NCI-H446 treated with DMSO at 0.1 percent for 48 hours (cell line): ENCODE results near the gene ECHDC1.
"Not testable (repeated sequence)": the region's sequence is repeated elsewhere in the genome, so short reads cannot be mapped to it uniquely, and the experiment has no call there.

ENCODE experiments used
- DNase-seq: peaks from one replicate; lab custom pipeline; 2025; lab: John Stamatoyannopoulos, UW

ECHDC1 gene

DNA sequence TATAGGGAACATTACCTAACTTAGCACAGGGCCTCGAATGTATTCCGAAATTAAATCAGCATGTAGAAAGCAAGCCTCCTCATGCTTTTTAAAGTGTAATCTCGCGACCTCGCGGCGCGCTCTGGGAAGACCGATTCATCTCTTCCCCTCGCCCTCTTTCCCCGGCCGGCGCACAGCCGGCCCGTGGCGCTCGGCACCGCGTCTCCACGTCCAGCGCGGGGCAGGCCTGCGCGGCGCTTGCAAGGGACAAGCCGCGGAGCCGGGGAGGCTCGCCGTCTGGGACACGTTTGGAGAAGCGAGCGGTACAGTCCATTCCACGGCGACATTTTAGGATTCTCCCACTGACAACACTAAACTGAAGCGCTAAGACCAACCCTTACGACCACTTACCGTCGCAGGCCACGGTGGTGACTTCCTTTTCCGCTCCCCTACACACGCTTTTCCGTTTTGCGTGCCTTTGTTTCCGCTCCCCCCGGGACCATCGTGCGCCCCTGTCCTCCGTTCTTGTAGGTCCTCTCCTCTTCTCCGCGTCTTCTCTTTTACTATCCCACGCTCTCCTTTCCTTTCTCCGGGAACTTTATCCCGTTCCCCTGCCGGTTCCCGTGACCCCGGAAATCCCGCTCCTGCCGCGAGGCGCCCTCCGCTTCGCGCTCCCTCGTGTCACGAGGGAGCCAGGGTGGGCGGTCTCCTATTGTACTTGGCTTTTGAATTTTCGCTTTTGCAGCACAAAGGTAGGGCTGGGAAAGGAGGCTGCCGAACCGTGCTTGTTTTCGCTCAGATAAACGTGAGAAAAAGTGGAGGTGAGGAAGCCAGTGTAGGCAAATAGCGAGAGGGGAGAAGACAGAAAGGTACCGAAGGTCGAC lies at the start of gene ECHDC1:
TSS of gene ECHDC1 (minus strand) at position 664 of the 863 bp plus-strand sequence. CDS start 12,581 bp downstream, outside the sequence.
- DNase-seq, result peak; percentile 39

DNA sequence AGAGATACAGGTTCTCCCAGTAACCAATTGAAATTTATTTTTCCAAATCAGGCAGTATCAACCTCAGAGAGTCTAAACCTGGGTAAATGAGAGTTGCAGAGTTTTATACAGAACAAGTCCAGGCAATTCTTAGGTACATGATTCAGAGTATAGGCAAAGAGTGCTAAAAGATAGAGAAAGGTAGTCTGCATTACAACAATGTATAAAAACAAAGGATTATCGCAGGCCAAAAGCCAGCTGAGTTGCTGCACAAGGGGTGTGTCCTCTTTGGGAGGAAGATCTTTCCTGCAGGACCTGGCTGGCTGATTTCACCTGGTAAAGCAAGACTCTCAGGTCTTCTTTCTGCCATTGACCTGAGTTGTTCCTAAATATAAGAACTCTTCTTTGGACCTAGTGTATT lies 48.9 kb upstream of the ECHDC1 start:
- DNase-seq, result no peak

DNA sequence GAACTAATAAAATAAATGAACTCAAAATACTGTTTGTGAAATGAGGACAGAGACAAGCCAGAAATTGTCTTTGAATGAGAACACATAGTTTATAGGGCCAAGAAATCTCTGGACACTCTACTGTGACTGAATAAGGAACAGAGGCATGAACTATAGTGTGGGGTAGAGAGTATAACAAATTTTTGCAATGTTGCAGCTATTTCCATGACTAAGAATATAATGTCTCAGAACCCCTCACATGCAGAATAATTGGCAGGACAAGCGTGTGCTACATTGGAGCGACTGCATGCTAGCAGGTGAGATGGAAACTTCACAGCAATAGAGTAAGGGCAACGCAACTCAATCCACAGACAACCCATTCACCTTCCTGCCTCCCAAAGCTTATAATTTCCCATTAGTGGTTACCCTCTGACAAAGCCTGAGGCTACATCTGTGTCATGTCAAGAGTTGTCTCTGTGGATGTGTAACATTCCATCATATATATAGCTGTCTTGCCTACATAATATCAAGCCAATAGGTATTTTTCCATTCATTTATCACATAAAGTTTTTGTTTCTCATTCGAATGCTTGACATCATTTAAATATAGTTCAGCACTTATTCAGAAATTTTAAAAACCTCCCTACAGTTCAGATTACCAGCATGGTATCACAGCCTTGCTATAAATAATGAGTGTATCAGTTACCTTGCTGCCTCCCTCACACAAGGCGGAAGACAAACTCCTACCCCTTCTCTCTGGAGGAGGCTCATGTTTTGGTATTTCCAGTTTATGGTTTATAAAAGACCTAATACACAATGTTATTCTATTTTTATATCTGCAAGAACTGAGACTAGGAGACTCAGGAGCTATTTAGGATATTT lies 47.9 kb upstream of the ECHDC1 start:
- no peak for DNase-seq

DNA sequence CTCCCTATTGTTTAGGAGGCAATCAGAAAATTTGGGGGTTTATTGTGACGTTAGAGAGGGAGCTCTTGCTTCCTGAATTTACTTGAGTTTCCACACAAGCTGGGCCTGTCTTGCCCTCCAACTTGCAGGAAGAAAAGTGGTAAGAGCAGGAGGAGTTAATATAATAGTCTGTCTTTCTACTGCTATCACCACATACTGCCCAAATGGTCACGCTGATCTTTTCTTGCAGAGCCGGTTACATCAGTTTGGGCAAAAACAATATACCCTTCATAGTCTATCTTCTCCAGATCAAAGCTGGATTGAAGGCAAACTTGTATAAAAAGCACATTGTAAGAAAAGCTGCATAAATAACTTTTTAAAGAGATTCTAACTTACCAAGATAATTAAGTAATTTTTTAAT lies 46.3 kb upstream of the ECHDC1 start:
- no peak for DNase-seq

DNA sequence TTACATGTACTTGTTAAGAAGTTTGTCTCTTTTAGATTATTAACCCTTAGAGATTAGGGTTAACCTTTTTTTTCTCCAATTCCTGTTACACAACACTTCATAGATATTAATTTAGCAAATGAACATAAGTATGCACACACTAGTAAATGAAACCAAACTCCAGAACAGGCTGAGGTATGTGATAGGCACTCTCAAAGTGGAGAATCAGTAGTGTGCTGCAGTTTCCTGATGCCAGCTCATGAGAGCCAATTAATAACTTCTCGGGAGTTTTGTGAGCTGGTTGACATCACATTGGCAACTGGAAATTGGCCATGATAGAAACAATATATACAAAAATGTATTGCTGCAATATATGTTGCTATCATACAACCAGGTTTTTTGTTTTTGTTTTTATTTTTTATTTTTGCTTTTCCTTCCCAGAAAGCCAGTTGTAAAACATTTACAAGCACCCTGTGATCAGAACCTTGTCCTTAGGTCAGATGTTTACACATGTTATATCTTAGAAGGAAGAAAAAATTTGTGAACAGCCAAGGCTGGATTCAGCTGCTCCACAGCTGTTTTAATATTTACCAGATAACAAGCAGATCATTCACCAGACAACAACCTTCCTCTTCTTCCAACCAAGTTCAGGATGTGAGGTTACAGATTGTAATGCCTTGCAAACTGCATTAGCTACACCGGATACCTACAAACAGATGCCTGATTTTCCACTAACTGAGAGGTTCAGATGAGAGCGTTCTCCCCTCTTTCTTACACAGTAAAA lies 42.4 kb upstream of the ECHDC1 start:
- DNase-seq, result no peak

GRCh38 chr6:127384848-127385247 lies 41.4 kb upstream of the ECHDC1 start:
- DNase-seq, result not testable (repeated sequence)

GRCh38 chr6:127383988-127384387 lies 40.6 kb upstream of the ECHDC1 start:
- DNase-seq, result no peak

GRCh38 chr6:127382413-127382812 lies 39.0 kb upstream of the ECHDC1 start:
- DNase-seq, result no peak

GRCh38 chr6:127381384-127381783 lies 38.0 kb upstream of the ECHDC1 start:
- no peak for DNase-seq

DNA sequence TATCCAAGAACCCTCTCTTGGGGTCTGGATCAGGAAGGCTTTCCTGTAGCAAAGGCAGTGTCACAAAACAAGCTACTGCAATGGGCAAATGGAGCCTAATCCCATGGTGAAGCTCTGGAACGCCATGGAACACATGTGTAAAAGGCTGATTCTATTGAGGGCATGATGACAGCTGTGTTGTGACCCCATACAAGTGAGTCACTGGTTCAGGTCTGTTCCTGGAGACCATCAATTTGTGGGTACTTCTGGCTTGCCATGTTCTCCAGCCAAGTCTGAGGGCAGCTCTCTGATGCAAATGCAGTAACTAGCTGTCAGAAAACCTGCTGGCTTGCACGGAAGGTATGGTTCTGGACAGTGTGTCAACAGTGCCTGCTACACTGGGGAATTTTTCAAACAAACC lies 33.3 kb upstream of the ECHDC1 start:
- DNase-seq, result no peak

DNA sequence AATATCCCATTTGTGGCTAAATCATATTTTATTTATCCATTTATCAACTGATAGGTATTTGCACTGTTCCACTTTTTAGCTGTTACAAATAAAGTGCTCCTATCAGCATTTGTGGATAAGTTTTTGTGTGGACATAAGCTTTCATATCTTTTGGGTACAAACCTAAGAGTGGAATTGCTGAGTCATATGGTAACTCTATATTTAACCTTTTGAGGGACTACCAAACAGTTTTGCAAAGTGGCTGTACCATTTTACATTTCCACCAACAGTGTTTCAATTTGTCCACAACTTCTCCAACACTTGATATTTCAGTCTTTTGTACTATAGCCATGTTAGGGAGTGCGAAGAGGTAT lies 23.6 kb upstream of the ECHDC1 start:
- no peak for DNase-seq

GRCh38 chr6:127366282-127367022 lies 23.0 kb upstream of the ECHDC1 start:
- no peak for DNase-seq

- no peak for DNase-seq
These were observed 22.5 kb upstream of the ECHDC1 start for GRCh38 chr6:127365874-127366273.

DNA sequence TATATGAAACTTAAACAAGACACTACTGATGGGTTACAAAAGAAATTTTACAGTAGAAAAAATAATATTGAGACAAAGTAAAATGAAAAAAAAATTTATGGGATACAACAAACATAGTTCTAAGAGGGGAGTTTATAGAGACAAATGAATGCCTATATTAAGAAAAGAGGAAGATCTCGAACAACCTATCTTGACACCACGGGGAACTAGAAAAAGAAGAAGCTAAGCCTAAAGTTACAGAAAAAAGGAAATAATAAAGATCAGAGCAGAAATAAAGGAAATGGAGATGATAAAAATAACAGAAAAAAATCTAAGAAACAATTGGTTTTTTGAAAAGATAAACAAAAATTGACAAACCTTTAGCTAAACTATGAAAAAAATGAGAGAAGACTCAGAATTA lies 9.1 kb upstream of the ECHDC1 start:
- no peak for DNase-seq

GRCh38 chr6:127349980-127350379 lies 6.6 kb upstream of the ECHDC1 start:
- DNase-seq, result no peak

- DNase-seq, result no peak
These were observed 4.7 kb upstream of the ECHDC1 start for GRCh38 chr6:127348028-127348661.

- DNase-seq, result no peak
These were observed 3.8 kb upstream of the ECHDC1 start for GRCh38 chr6:127347178-127347577.

DNA sequence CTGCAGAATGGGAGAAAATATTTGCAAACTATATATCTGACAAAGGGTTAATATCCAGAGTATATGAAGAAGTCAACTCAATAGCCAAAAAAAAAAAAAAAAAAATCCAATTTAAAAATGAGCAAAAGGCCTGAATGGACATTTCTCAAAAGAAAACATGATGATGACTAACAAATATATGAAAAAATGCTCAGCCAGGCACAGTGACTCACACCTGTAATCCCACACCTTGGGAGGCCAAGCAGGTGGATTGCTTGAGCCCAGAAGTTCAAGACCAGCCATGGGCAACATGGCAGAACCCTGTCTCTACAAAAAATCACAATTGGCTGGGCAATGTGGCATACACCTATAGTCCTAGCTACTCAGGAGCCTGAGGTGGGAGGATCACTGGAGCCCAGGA lies 2.1 kb upstream of the ECHDC1 start:
- DNase-seq, result no peak

GRCh38 chr6:127343809-127344659 lies 625 bp upstream of the ECHDC1 start:
- DNase-seq, result no peak

GRCh38 chr6:127342296-127342945 lies 988 bp downstream of the ECHDC1 start:
- no peak for DNase-seq
